Keratinocyte (primary cell): ENCODE results near the gene TSPYL1.

Experiments
- CTCF ChIP-seq, 3 experiments: IDR thresholded peaks in 1 of 3; conservative IDR thresholded peaks in 1 of 3; optimal IDR thresholded peaks in 1 of 3; 2 replicates in 2 of 3; 3 replicates in 1 of 3; pipeline versions ENCODE3 to v1.5.1; 2011; ENCODE audit warnings: low read length in 3 of 3, mild to moderate bottlenecking in 3 of 3, moderate library complexity in 2 of 3, control low read depth in 1 of 3, inconsistent platforms in 1 of 3; ENCODE audit not compliant: insufficient read depth in 2 of 3; ENCODE audit errors: extremely low read depth in 1 of 3
- EZH2 ChIP-seq: IDR thresholded peaks from one replicate; pipeline ENCODE4 v1.6.1; 2012; ENCODE audit warnings: inconsistent platforms, mild to moderate bottlenecking, low read length, moderate library complexity

GRCh38 chr6:116283191-116283590 lies 3.5 kb upstream of the TSPYL1 start:
- TF ChIP-seq CTCF (optimal IDR thresholded peaks at IDR 0.05 in 1 of 3, IDR thresholded peaks at IDR 0.05 in 1 of 3, conservative IDR thresholded peaks at IDR 0.05 in 1 of 3; ENCODE audit: extremely low read depth in 1 of 3, insufficient read depth in 2 of 3, low read length in 3 of 3) (no peak), EZH2 (no peak)
